Endothelial cell of umbilical vein (primary cell): Measurements from ENCODE around the gene LGR6. TPM values are rescaled to one million over a fixed set of nuclear protein-coding genes. Genes with fewer than 3 reads are reported as not detected.

Source experiments
- BruUV-seq: library from RNA; stranded (reverse); fragments of 400-500 nt; replicated peaks from 2 replicates; lab custom pipeline; 2021; lab: Mats Ljungman, UMichigan
- CTCF ChIA-PET: fragments of 300-600, 350-600 bp; sonication (Branson Sonifier 250); formaldehyde crosslinking; loops from one replicate; lab custom pipeline; 2021; ENCODE audit warnings: antibody characterized with exemption, inconsistent platforms; lab: Charles Lee
- POLR2A ChIA-PET: fragments of 300-600, 350-600 bp; sonication (Branson Sonifier 250); formaldehyde crosslinking; loops from one replicate; lab custom pipeline; 2021; ENCODE audit warnings: antibody characterized with exemption, inconsistent platforms; lab: Charles Lee
- DNase-seq: peaks from one replicate; pipeline ENCODE4 v3.0.0-alpha.2; 2011; ENCODE audit warnings: low read depth, low spot score
- FAIRE-seq: peaks from 2 replicates; lab custom pipeline; 2011; peaks lifted over from hg19 to GRCh38; lab: Jason Lieb, UNC
- H2AFZ ChIP-seq: 2 replicates; pipeline ENCODE4 v1.6.0; 2012; ENCODE audit warnings: low read depth, low read length, control low read depth, inconsistent platforms
- H3K27ac ChIP-seq: 2 replicates; pipeline ENCODE4 v1.5.1; 2011; ENCODE audit warnings: low read depth, mild to moderate bottlenecking, control low read depth, low read length, moderate library complexity; ENCODE audit not compliant: insufficient read depth
- H3K27me3 ChIP-seq, 2 experiments: 2 replicates each; pipeline versions ENCODE4 v1.6.0 to v1.6.1; 2011; ENCODE audit warnings: low read length in 2 of 2, mixed read lengths in 1 of 2; ENCODE audit not compliant: control insufficient read depth in 2 of 2, insufficient read depth in 2 of 2
- H3K36me3 ChIP-seq, 2 experiments: 2 replicates in 1 of 2; 3 replicates in 1 of 2; pipeline ENCODE4 v1.5.1; 2011; ENCODE audit warnings: low read length in 2 of 2, mild to moderate bottlenecking in 1 of 2, moderate library complexity in 1 of 2; ENCODE audit not compliant: control insufficient read depth in 2 of 2, insufficient read depth in 2 of 2; ENCODE audit errors: extremely low read depth in 1 of 2
- H3K4me1 ChIP-seq: 3 replicates; pipeline ENCODE4 v1.5.1; 2011; ENCODE audit warnings: mild to moderate bottlenecking, low read length; ENCODE audit not compliant: control insufficient read depth, insufficient read depth; ENCODE audit errors: extremely low read depth
- H3K4me2 ChIP-seq: 2 replicates; pipeline ENCODE4 v1.6.1; 2011; ENCODE audit warnings: low read length, control low read depth, mixed read lengths; ENCODE audit not compliant: insufficient read depth
- H3K4me3 ChIP-seq, 3 experiments: fragments of 200-600 bp in 1 of 3; sonication (generic), shearing (Covaris generic) in 1 of 3; replicated peaks in 1 of 3; 2 replicates each; pipeline ENCODE4 v1.5.1; 2011 to 2016; ENCODE audit warnings: control low read depth in 3 of 3, low read length in 3 of 3, mild to moderate bottlenecking in 2 of 3, inconsistent platforms in 1 of 3, low read depth in 1 of 3, moderate library complexity in 1 of 3; ENCODE audit not compliant: insufficient read depth in 1 of 3
- H3K79me2 ChIP-seq: 2 replicates; pipeline ENCODE4 v1.6.0; 2012; ENCODE audit warnings: low read length, inconsistent platforms; ENCODE audit not compliant: control insufficient read depth, insufficient read depth
- H3K9ac ChIP-seq: replicated peaks from 2 replicates; pipeline ENCODE3; 2011; ENCODE audit warnings: low read length, control low read depth; ENCODE audit not compliant: insufficient read depth; ENCODE audit errors: extremely low read depth
- H3K9me1 ChIP-seq: replicated peaks from 3 replicates; pipeline ENCODE4 v1.6.0; 2011; ENCODE audit warnings: mild to moderate bottlenecking, low read length; ENCODE audit not compliant: control insufficient read depth, insufficient read depth; ENCODE audit errors: extremely low read depth
- H3K9me3 ChIP-seq: replicated peaks from 2 replicates; pipeline ENCODE4 v1.5.1; 2012; ENCODE audit warnings: low read length, inconsistent platforms; ENCODE audit not compliant: control insufficient read depth, insufficient read depth
- H4K20me1 ChIP-seq: replicated peaks from 2 replicates; pipeline ENCODE3; 2011; ENCODE audit warnings: mild to moderate bottlenecking, low read length; ENCODE audit not compliant: control insufficient read depth, insufficient read depth; ENCODE audit errors: extremely low read depth
- CTCF ChIP-seq, 2 donors: IDR thresholded peaks; 1 replicate in 1 of 2; 2 replicates in 1 of 2; pipeline ENCODE4 v1.5.1; 2011; ENCODE audit warnings: low read length in 2 of 2, mild to moderate bottlenecking in 2 of 2, moderate library complexity in 2 of 2, control low read depth in 1 of 2, inconsistent platforms in 1 of 2, low read depth in 1 of 2; ENCODE audit not compliant: insufficient read depth in 1 of 2; ENCODE audit errors: extremely low read depth in 1 of 2
- EZH2 ChIP-seq: IDR thresholded peaks from 2 replicates; pipeline ENCODE4 v1.6.1; 2012; ENCODE audit warnings: borderline replicate concordance, low read depth, mild to moderate bottlenecking, moderate library complexity, low read length, inconsistent platforms; ENCODE audit not compliant: severe bottlenecking
- FOS ChIP-seq: IDR thresholded peaks from 2 replicates; pipeline ENCODE4 v1.6.1; 2011; ENCODE audit warnings: mild to moderate bottlenecking, low read length, moderate library complexity, borderline replicate concordance; ENCODE audit not compliant: insufficient read depth
- GATA2 ChIP-seq: IDR thresholded peaks from 2 replicates; pipeline ENCODE4 v1.7.0; 2011; ENCODE audit warnings: low read depth, mild to moderate bottlenecking, moderate library complexity, mixed read lengths, low read length; ENCODE audit not compliant: insufficient read length, insufficient read depth
- JUN ChIP-seq: IDR thresholded peaks from 2 replicates; pipeline ENCODE4 v1.6.1; 2011; ENCODE audit warnings: borderline replicate concordance, low read depth; ENCODE audit not compliant: insufficient read length, insufficient read depth
- MYC ChIP-seq: IDR thresholded peaks from one replicate; pipeline ENCODE4 v1.6.1; 2011; ENCODE audit warnings: mild to moderate bottlenecking, low read depth, low read length
- POLR2AphosphoS5 ChIP-seq: IDR thresholded peaks from 2 replicates; pipeline ENCODE4 v1.6.1; 2012; ENCODE audit warnings: low read depth, mild to moderate bottlenecking, control low read depth, low read length, moderate library complexity; ENCODE audit not compliant: insufficient read depth
- dilution Hi-C: fragments of 300-500 bp; cut with MboI; formaldehyde crosslinking; loops from one replicate; pipeline ENCODE4 v1.15.0; 2019; ENCODE audit warnings: low sequenced_read_pairs; ENCODE audit not compliant: extremely low pct_ligation_motif_present
- intact Hi-C: fragments of 100-400 bp; cut with micrococcal nuclease; formaldehyde crosslinking; loops from one replicate; pipeline ENCODE4 v1.10.0; 2022
- polyA plus RNA-seq, 4 experiments: library from polyadenylated mRNA; depleted of rRNA in 3 of 4; stranded (reverse) in 3 of 4; unstranded in 1 of 4; fragments of >200 nt; gene quantifications; 2 replicates each; pipeline versions ENCODE4 v1.2.1 to v1.2.3, GENCODE V29; 2011 to 2012; ENCODE audit warnings: missing spikeins in 1 of 4
- total RNA-seq: library from RNA; stranded (reverse); gene quantifications from 2 replicates; pipeline ENCODE4 v1.2.3, GENCODE V29; 2021

LGR6 gene
- total and polyA plus RNA-seq, 2 donors (not counting 3 experiments of a cell fraction or from before 2014, with no cell fraction given): not detected

DNA sequence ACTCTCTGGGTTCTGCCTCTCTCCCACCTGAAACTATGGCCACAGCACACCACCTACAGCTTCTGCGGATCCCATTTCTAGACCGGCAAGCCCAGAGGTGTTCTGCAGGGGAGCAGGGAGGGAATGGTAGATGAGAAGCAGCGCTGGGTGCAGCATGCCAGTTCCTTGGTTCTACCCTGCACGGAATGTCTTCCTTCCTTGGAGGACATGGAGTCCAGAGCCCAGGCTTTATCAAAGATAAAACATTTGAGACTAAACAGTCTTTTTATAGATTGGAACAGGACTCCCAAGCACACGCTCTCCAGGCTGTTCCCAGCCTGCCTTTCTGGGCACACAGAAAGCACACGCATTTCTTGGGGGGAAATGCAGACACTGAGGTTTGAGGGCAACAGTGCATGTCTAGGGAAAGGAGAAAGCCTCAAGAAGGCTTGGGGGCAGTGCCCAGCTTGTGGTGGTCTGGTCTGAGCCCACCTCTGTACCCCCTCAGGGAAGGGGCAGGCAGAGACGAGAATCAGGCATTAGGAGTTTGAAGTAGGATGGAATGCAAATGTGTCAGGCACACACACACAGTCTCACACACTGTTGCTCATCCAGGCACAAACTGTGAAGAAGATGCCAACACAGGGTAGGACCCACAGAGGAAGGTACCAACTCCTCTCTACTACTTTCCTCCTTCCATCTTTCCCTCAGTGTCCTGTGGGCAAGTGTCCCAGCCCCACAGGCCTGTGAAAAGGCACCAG lies 29.7 kb downstream of the LGR6 start:
- CTCF ChIA-PET: interaction anchor here (4.5 kb wide), 1 partner anchor 12 kb away, joined by 22 read pairs; no protein-coding TSS in a partner anchor
- no peaks in the 10 kb centered on the region for H3K79me2 ChIP-seq
- no TSS peak for BruUV-seq

More for the DNA sequence above, 29.7 kb downstream of the LGR6 start:
- FAIRE-seq (no peak), DNase-seq (no peak)
- H3K9me3 ChIP-seq: no peaks in the 10 kb centered on the region
- peaks cover 5 to 16% of the 10 kb centered on the region in 2 experiments for H3K27me3 ChIP-seq
- POLR2A ChIA-PET: no interaction called here
- dilution Hi-C loops (loop anchor here (25.0 kb wide), 1 partner anchor 89 kb away; no protein-coding TSS in a partner anchor), intact Hi-C loops (no loop called here)
- H2AFZ ChIP-seq: no peak overlapping the region
- H4K20me1 ChIP-seq: no peaks in the 10 kb centered on the region
- H3K27ac ChIP-seq: no peak overlapping the region
- no peak overlapping the region for H3K9ac ChIP-seq
- no peaks in the 10 kb centered on the region for H3K9me1 ChIP-seq
- H3K4me1 ChIP-seq: no peaks in the 10 kb centered on the region
- TF ChIP-seq FOS (no peak), CTCF (IDR thresholded peaks at IDR 0.05; ENCODE audit: extremely low read depth in 1 of 2, insufficient read depth in 1 of 2, low read depth in 1 of 2, low read length in 2 of 2) (no peak), MYC (no peak), JUN (no peak), EZH2 (no peak), POLR2AphosphoS5 (no peak), GATA2 (no peak)
- H3K36me3 ChIP-seq: no peaks in the 10 kb centered on the region
- H3K4me3 ChIP-seq: no peak overlapping the region
- H3K4me2 ChIP-seq: no peak overlapping the region
